MM.1S (cell line): ENCODE measurements around the gene ST8SIA3.

ENCODE experiments used
- DNase-seq: peaks from one replicate; pipeline ENCODE4 v3.0.0-alpha.2; 2015
- H2AFZ ChIP-seq: fragments of 300-600 bp; sonication (generic); 2 replicates; pipeline ENCODE4 v1.6.0; 2016; ENCODE audit warnings: antibody characterized with exemption, low read length
- H3F3A ChIP-seq: fragments of 300-600 bp; sonication (generic); 2 replicates; pipeline ENCODE4 v1.6.1; 2016; ENCODE audit warnings: mild to moderate bottlenecking, antibody characterized with exemption, low read length, moderate library complexity, mixed read lengths; ENCODE audit not compliant: insufficient read depth
- H3K27ac ChIP-seq: fragments of 300-600 bp; sonication (generic); 2 replicates; pipeline ENCODE4 v1.5.1; 2016; ENCODE audit warnings: mild to moderate bottlenecking, low read length
- H3K27me3 ChIP-seq: fragments of 300-600 bp; sonication (generic); replicated peaks from 2 replicates; pipeline ENCODE4 v1.6.0; 2016; ENCODE audit warnings: low read length; ENCODE audit not compliant: insufficient read depth
- H3K36me3 ChIP-seq: fragments of 300-600 bp; sonication (generic); replicated peaks from 2 replicates; pipeline ENCODE4 v1.6.1; 2016; ENCODE audit warnings: mild to moderate bottlenecking, low read length, mixed read lengths; ENCODE audit not compliant: insufficient read depth
- H3K4me1 ChIP-seq: fragments of 300-600 bp; sonication (generic); 2 replicates; pipeline ENCODE4 v1.6.1; 2016; ENCODE audit warnings: low read length, mixed read lengths
- H3K4me2 ChIP-seq: fragments of 300-600 bp; sonication (generic); 2 replicates; pipeline ENCODE4 v1.6.0; 2016; ENCODE audit warnings: low read depth, low read length
- H3K4me3 ChIP-seq: fragments of 300-600 bp; sonication (generic); 2 replicates; pipeline ENCODE4 v1.5.1; 2016; ENCODE audit warnings: low read length, mixed read lengths
- H3K79me2 ChIP-seq: fragments of 300-600 bp; sonication (generic); 2 replicates; pipeline ENCODE4 v1.6.1; 2016; ENCODE audit warnings: mixed run types, low read length, mixed read lengths
- H3K9ac ChIP-seq: fragments of 300-600 bp; sonication (generic); 2 replicates; pipeline ENCODE4 v1.6.1; 2016; ENCODE audit warnings: low read length, mixed read lengths
- H3K9me2 ChIP-seq: fragments of 300-600 bp; sonication (generic); replicated peaks from 2 replicates; pipeline ENCODE4 v1.6.1; 2016; ENCODE audit warnings: mild to moderate bottlenecking, low read length, mixed read lengths; ENCODE audit not compliant: insufficient read depth
- H3K9me3 ChIP-seq: fragments of 300-600 bp; sonication (generic); replicated peaks from 2 replicates; pipeline ENCODE4 v1.6.1; 2016; ENCODE audit warnings: mild to moderate bottlenecking, low read length, mixed read lengths; ENCODE audit not compliant: insufficient read depth
- H4K20me1 ChIP-seq: fragments of 300-600 bp; sonication (generic); 2 replicates; pipeline ENCODE4 v1.6.1; 2016; ENCODE audit warnings: mild to moderate bottlenecking, low read length, moderate library complexity, mixed read lengths; ENCODE audit not compliant: insufficient read depth
- CTCF ChIP-seq: fragments of 300-600 bp; sonication (generic); IDR thresholded peaks from 2 replicates; pipeline ENCODE4 v1.5.1; 2016; ENCODE audit warnings: antibody characterized with exemption, low read length, mixed read lengths
- EZH2 ChIP-seq: fragments of 300-600 bp; sonication (generic); optimal IDR thresholded peaks from 2 replicates; pipeline ENCODE3; 2017; ENCODE audit warnings: low read depth, mild to moderate bottlenecking, antibody characterized with exemption, low read length, mixed read lengths
- EZH2phosphoT487 ChIP-seq: fragments of 300-600 bp; sonication (generic); IDR thresholded peaks from 2 replicates; pipeline ENCODE4 v1.6.1; 2018; ENCODE audit warnings: antibody characterized with exemption, low read length

ST8SIA3 gene

GRCh38 chr18:57362714-57363113 lies 10.4 kb downstream of the ST8SIA3 start:
- H3K9ac ChIP-seq: no peak overlapping the region
- H3K4me3 ChIP-seq: no peak overlapping the region
- H3K9me2 ChIP-seq: no peaks in the 10 kb centered on the region
- no peaks in the 10 kb centered on the region for H3K36me3 ChIP-seq
- H3K9me3 ChIP-seq: no peaks in the 10 kb centered on the region
- no peaks in the 10 kb centered on the region for H3K27me3 ChIP-seq
- TF ChIP-seq CTCF: no peak
- TF ChIP-seq EZH2phosphoT487: no peak
- TF ChIP-seq EZH2: no peak
- peaks cover 4% of the 10 kb centered on the region; the same call in 1 of the 2 replicates for H3K4me1 ChIP-seq
- H3F3A ChIP-seq: no peaks in the 10 kb centered on the region
- no peaks in the 10 kb centered on the region for H4K20me1 ChIP-seq
- H3K79me2 ChIP-seq: no peaks in the 10 kb centered on the region
- H3K27ac ChIP-seq: no peak overlapping the region
- no peak overlapping the region for H2AFZ ChIP-seq
- DNase-seq: no peak
- no peak overlapping the region for H3K4me2 ChIP-seq

GRCh38 chr18:57364460-57364859 lies 12.1 kb downstream of the ST8SIA3 start:
- Histone ChIP-seq H3K27me3 (no peaks in the 10 kb centered on the region), H3K79me2 (no peaks in the 10 kb centered on the region), H2AFZ (no peak overlapping the region), H3K9me3 (no peaks in the 10 kb centered on the region), H4K20me1 (no peaks in the 10 kb centered on the region), H3K9me2 (no peaks in the 10 kb centered on the region), H3K4me3 (no peak overlapping the region), H3K9ac (no peak overlapping the region), H3K4me2 (no peak overlapping the region), H3K27ac (no peak overlapping the region), H3F3A (no peaks in the 10 kb centered on the region), H3K36me3 (no peaks in the 10 kb centered on the region), H3K4me1 (no peaks in the 10 kb centered on the region)
- DNase-seq: no peak
- TF ChIP-seq EZH2phosphoT487: no peak
- no peak for TF ChIP-seq EZH2
- no peak for TF ChIP-seq CTCF

- Histone ChIP-seq H3K79me2 (no peaks in the 10 kb centered on the region), H3K9ac (no peak overlapping the region), H3F3A (no peaks in the 10 kb centered on the region), H3K27me3 (no peaks in the 10 kb centered on the region), H2AFZ (no peak overlapping the region), H3K4me3 (no peak overlapping the region), H3K9me2 (no peaks in the 10 kb centered on the region), H3K27ac (no peak overlapping the region), H3K9me3 (no peaks in the 10 kb centered on the region), H3K4me1 (no peaks in the 10 kb centered on the region), H3K4me2 (no peak overlapping the region), H3K36me3 (no peaks in the 10 kb centered on the region), H4K20me1 (no peaks in the 10 kb centered on the region)
- TF ChIP-seq EZH2phosphoT487 (no peak), EZH2 (no peak), CTCF (no peak)
- no peak for DNase-seq
Measured at GRCh38 chr18:57366528-57367081, 14.2 kb downstream of the ST8SIA3 start.
